ENCODE data around the gene CCNT2. TPM values are rescaled to one million over a fixed set of nuclear protein-coding genes. Genes with fewer than 3 reads are reported as not detected.
"Not testable (repeated sequence)": the region's sequence is repeated elsewhere in the genome, so short reads cannot be mapped to it uniquely, and the experiment has no call there.

CCNT2 gene
- total RNA-seq, 1 experiment from 2014 or later = 4.0 TPM

- no peak for DNase-seq (ENCODE audit: low read depth)
- in situ Hi-C loops (cut with HindIII; ENCODE audit: low pct_unique_long_range_greater_than_20kb, low sequenced_read_pairs) = no loop called here
Measured at GRCh38 chr2:134954065-134954464, 35.4 kb downstream of the CCNT2 start.

- in situ Hi-C loops (cut with HindIII; ENCODE audit: low pct_unique_long_range_greater_than_20kb, low sequenced_read_pairs) = no loop called here
- DNase-seq (ENCODE audit: low read depth) = no peak
Measured at GRCh38 chr2:134955744-134956143, 37.1 kb downstream of the CCNT2 start.

GRCh38 chr2:134957477-134957876 is 38.9 kb downstream of the CCNT2 start:
- DNase-seq (ENCODE audit: low read depth) = no peak
- in situ Hi-C loops (cut with HindIII; ENCODE audit: low pct_unique_long_range_greater_than_20kb, low sequenced_read_pairs) = no loop called here

GRCh38 chr2:134967166-134967565 is 48.5 kb downstream of the CCNT2 start:
- in situ Hi-C loops (cut with HindIII; ENCODE audit: low pct_unique_long_range_greater_than_20kb, low sequenced_read_pairs); DNase-seq (ENCODE audit: low read depth): not testable (repeated sequence)

GRCh38 chr2:134973241-134974138 is 54.9 kb downstream of the CCNT2 start:
- in situ Hi-C loops (cut with HindIII; ENCODE audit: low pct_unique_long_range_greater_than_20kb, low sequenced_read_pairs) = no loop called here

GRCh38 chr2:134975281-134976009 is 56.8 kb downstream of the CCNT2 start:
- DNase-seq (ENCODE audit: low read depth) = no peak
- in situ Hi-C loops (cut with HindIII; ENCODE audit: low pct_unique_long_range_greater_than_20kb, low sequenced_read_pairs) = no loop called here

More at GRCh38 chr2:134973241-134974138, 54.9 kb downstream of the CCNT2 start:
- DNase-seq (ENCODE audit: low read depth) = no peak

- no peak for DNase-seq (ENCODE audit: low read depth)
- in situ Hi-C loops (cut with HindIII; ENCODE audit: low pct_unique_long_range_greater_than_20kb, low sequenced_read_pairs) = no loop called here
Measured at GRCh38 chr2:134976074-134976702, 57.6 kb downstream of the CCNT2 start.

GRCh38 chr2:134977104-134977503 is 58.5 kb downstream of the CCNT2 start:
- peak; percentile 6 for DNase-seq (ENCODE audit: low read depth)
- in situ Hi-C loops (cut with HindIII; ENCODE audit: low pct_unique_long_range_greater_than_20kb, low sequenced_read_pairs) = not testable (repeated sequence)

- in situ Hi-C loops (cut with HindIII; ENCODE audit: low pct_unique_long_range_greater_than_20kb, low sequenced_read_pairs) = no loop called here
- no peak for DNase-seq (ENCODE audit: low read depth)
Measured at GRCh38 chr2:134979221-134979620, 60.6 kb downstream of the CCNT2 start.

- DNase-seq (ENCODE audit: low read depth) = no peak
- in situ Hi-C loops (cut with HindIII; ENCODE audit: low pct_unique_long_range_greater_than_20kb, low sequenced_read_pairs) = no loop called here
Measured at GRCh38 chr2:134980639-134981038, 62.0 kb downstream of the CCNT2 start.

GRCh38 chr2:134982603-134983002 is 64.0 kb downstream of the CCNT2 start:
- no peak for DNase-seq (ENCODE audit: low read depth)
- in situ Hi-C loops (cut with HindIII; ENCODE audit: low pct_unique_long_range_greater_than_20kb, low sequenced_read_pairs) = no loop called here

- in situ Hi-C loops (cut with HindIII; ENCODE audit: low pct_unique_long_range_greater_than_20kb, low sequenced_read_pairs) = no loop called here
- DNase-seq (ENCODE audit: low read depth) = no peak
Measured at GRCh38 chr2:134985061-134985460, 66.4 kb downstream of the CCNT2 start.

- in situ Hi-C loops (cut with HindIII; ENCODE audit: low pct_unique_long_range_greater_than_20kb, low sequenced_read_pairs) = no loop called here
- peak; percentile 9 for DNase-seq (ENCODE audit: low read depth)
Measured at GRCh38 chr2:134988994-134989605, 70.5 kb downstream of the CCNT2 start.

GRCh38 chr2:134999521-134999920 is 80.9 kb downstream of the CCNT2 start:
- in situ Hi-C loops (cut with HindIII; ENCODE audit: low pct_unique_long_range_greater_than_20kb, low sequenced_read_pairs) = no loop called here

GRCh38 chr2:135002836-135003235 is 84.2 kb downstream of the CCNT2 start:
- in situ Hi-C loops (cut with HindIII; ENCODE audit: low pct_unique_long_range_greater_than_20kb, low sequenced_read_pairs) = no loop called here
- no peak for DNase-seq (ENCODE audit: low read depth)

More at GRCh38 chr2:134999521-134999920, 80.9 kb downstream of the CCNT2 start:
- DNase-seq (ENCODE audit: low read depth) = no peak

GRCh38 chr2:135004005-135004746 is 85.6 kb downstream of the CCNT2 start:
- in situ Hi-C loops (cut with HindIII; ENCODE audit: low pct_unique_long_range_greater_than_20kb, low sequenced_read_pairs) = no loop called here
- peak; percentile 58 for DNase-seq (ENCODE audit: low read depth)

- DNase-seq (ENCODE audit: low read depth) = no peak
- in situ Hi-C loops (cut with HindIII; ENCODE audit: low pct_unique_long_range_greater_than_20kb, low sequenced_read_pairs) = no loop called here
Measured at GRCh38 chr2:135005753-135006152, 87.1 kb downstream of the CCNT2 start.

Measured in Caki2 (cell line).